Measurements from ENCODE around the gene SEPTIN14. TPM values are rescaled to one million over a fixed set of nuclear protein-coding genes. Genes with fewer than 3 reads are reported as not detected.

The SEPTIN14 gene
- total RNA-seq, 1 experiment from 2014 or later, result not detected

GRCh38 chr7:55787796-55788195 lies 74.8 kb downstream of the SEPTIN14 start:
- H3K4ac ChIP-seq (ENCODE audit: low read depth, low read length), result no peak overlapping the region
- no peaks in the 10 kb centered on the region for H4K20me1 ChIP-seq (ENCODE audit: control insufficient read depth, insufficient read depth, insufficient read length)
- no peak overlapping the region for H4K5ac ChIP-seq (ENCODE audit: insufficient read length, low read depth, low read length)
- peaks cover 4 to 14% (median 4%) of the 10 kb centered on the region in 3 experiments; a peak in 5 of 7 replicates for H3K36me3 Mint-ChIP-seq (ENCODE audit: insufficient read depth in 1 of 3, low read depth in 3 of 3)
- no peaks in the 10 kb centered on the region for H3K79me2 ChIP-seq (ENCODE audit: insufficient read depth, low read length)
- H2AFZ ChIP-seq (ENCODE audit: low read length), result no peak overlapping the region
- H3K56ac ChIP-seq (ENCODE audit: insufficient read length, low read depth, low read length), result no peak overlapping the region
- H3K23ac ChIP-seq (ENCODE audit: insufficient read length, low read depth, low read length), result no peak overlapping the region
- H4K91ac ChIP-seq (ENCODE audit: insufficient read length, low read depth, low read length), result no peak overlapping the region
- no peak overlapping the region for H3K9ac ChIP-seq (ENCODE audit: extremely low read depth, insufficient read length, low read length)
- no peak overlapping the region for H2BK12ac ChIP-seq (ENCODE audit: insufficient read length, low read depth, low read length)
- H3K18ac ChIP-seq (ENCODE audit: insufficient read length, low read depth, low read length), result no peak overlapping the region
- no peaks in the 10 kb centered on the region for H3K79me1 ChIP-seq (ENCODE audit: insufficient read depth, low read depth, low read length, poor library complexity, severe bottlenecking)
- H3K4me1 ChIP-seq (ENCODE audit: insufficient read depth, low read length), result no peaks in the 10 kb centered on the region
- no peaks in the 10 kb centered on the region for H3K4me1 Mint-ChIP-seq
- H3K27me3 Mint-ChIP-seq (ENCODE audit: low read depth), result peaks cover 2% of the 10 kb centered on the region; the same call in 1 of the 2 replicates
- no peak overlapping the region for H2AK5ac ChIP-seq (ENCODE audit: insufficient read length, low read length)
- H2BK15ac ChIP-seq (ENCODE audit: low read depth, low read length), result no peak overlapping the region
- no peak overlapping the region for H3K27ac Mint-ChIP-seq
- peaks cover 60 to 86% of the 10 kb centered on the region in 2 experiments for H3K9me3 Mint-ChIP-seq
- H3K23me2 ChIP-seq (ENCODE audit: insufficient read length, low read depth, low read length, poor library complexity, severe bottlenecking), result no peaks in the 10 kb centered on the region
- H3K14ac ChIP-seq (ENCODE audit: insufficient read depth, low read length), result no peak overlapping the region
- H2BK20ac ChIP-seq (ENCODE audit: low read depth, low read length, poor library complexity, severe bottlenecking), result no peak overlapping the region
- H2BK5ac ChIP-seq (ENCODE audit: insufficient read length, low read length), result no peak overlapping the region
- no peak overlapping the region for H3K4me2 ChIP-seq (ENCODE audit: insufficient read depth, insufficient read length, low read length)
- H3T11ph ChIP-seq (ENCODE audit: low read length), result no peak overlapping the region
- H3K9me3 ChIP-seq (ENCODE audit: control insufficient read depth, low read depth, low read length), result peaks cover 11% of the 10 kb centered on the region
- H3K4me3 Mint-ChIP-seq, result no peak overlapping the region
- DNase-seq, result no peak
- H2BK120ac ChIP-seq (ENCODE audit: low read depth, low read length, poor library complexity, severe bottlenecking), result no peak overlapping the region
- H3K27me3 ChIP-seq (ENCODE audit: insufficient read depth, low read length), result no peaks in the 10 kb centered on the region
- no peak for TF ChIP-seq CTCF (conservative IDR thresholded peaks at IDR 0.05)
- no peak overlapping the region for H3K27ac ChIP-seq (ENCODE audit: insufficient read length, low read depth, low read length)
- WGBS (ENCODE audit: extremely low coverage, insufficient read length, low lambda C conversion rate), result no CpG with 5 or more reads among the region's 6 CpGs
- no peak overlapping the region for H4K8ac ChIP-seq (replicated peaks; ENCODE audit: insufficient read length, low read depth, low read length)
